Gastrocnemius medialis (tissue), 4 donors: ENCODE results near the gene DGKH. TPM values are rescaled to one million over a fixed set of nuclear protein-coding genes. Genes with fewer than 3 reads are reported as not detected.

Source experiments
- ATAC-seq, 2 donors: fragments of 150-250 bp; one replicate each; pipeline ENCODE4 v1.9.1; 2016
- DNase-seq, 2 donors: peaks; one replicate each; pipeline ENCODE4 v3.0.0-alpha.2; 2019
- H3K27ac ChIP-seq, 4 donors: fragments of 200-600 bp; sonication (generic); 1 replicate in 1 of 4; 2 replicates in 3 of 4; pipeline ENCODE4 v1.5.1; 2016 to 2018; ENCODE audit warnings: mild to moderate bottlenecking in 2 of 4, moderate library complexity in 1 of 4
- H3K27me3 ChIP-seq, 3 donors: fragments of 200-600 bp; sonication (generic) in 2 of 3; 1 replicate in 1 of 3; 2 replicates in 2 of 3; pipeline versions ENCODE4 v1.5.1 to v1.6.0; 2016 to 2019; ENCODE audit warnings: mild to moderate bottlenecking in 1 of 3, moderate library complexity in 1 of 3
- H3K36me3 ChIP-seq, 2 donors: fragments of 200-600 bp; sonication (generic) in 1 of 2; one replicate each; pipeline ENCODE4 v1.5.1; 2017 to 2018
- H3K4me1 ChIP-seq, 2 donors: fragments of 200-600 bp; sonication (generic) in 1 of 2; one replicate each; pipeline ENCODE4 v1.5.1; 2016 to 2017; ENCODE audit warnings: mild to moderate bottlenecking in 2 of 2
- H3K4me3 ChIP-seq, 4 donors: fragments of 200-600 bp; sonication (generic) in 3 of 4; 1 replicate in 1 of 4; 2 replicates in 3 of 4; pipeline ENCODE4 v1.5.1; 2016 to 2019; ENCODE audit warnings: mild to moderate bottlenecking in 2 of 4
- H3K9me3 ChIP-seq, 3 donors: fragments of 200-600 bp; sonication (generic) in 2 of 3; 1 replicate in 1 of 3; 2 replicates in 2 of 3; pipeline ENCODE4 v1.5.1; 2016 to 2019
- POLR2A ChIP-seq, 2 donors: fragments of 450-650 bp; IDR thresholded peaks; one replicate each; pipeline ENCODE4 v1.6.1; 2017; ENCODE audit warnings: antibody characterized with exemption in 2 of 2, mild to moderate bottlenecking in 2 of 2, moderate library complexity in 2 of 2
- in situ Hi-C, 4 donors: fragments of 200-750 bp; cut with MboI; loops; one replicate each; pipeline versions ENCODE4 v1.15.0 to v1.8.0; 2017; ENCODE audit warnings: low sequenced_read_pairs in 4 of 4
- intact Hi-C: fragments of 100-400 bp; cut with DNase I; formaldehyde crosslinking; loops from one replicate; pipeline ENCODE4 v1.15.1; 2023; ENCODE audit warnings: low total_unique reads
- total RNA-seq, 4 donors: library from RNA; depleted of rRNA; stranded (reverse); fragments of >200 nt; gene quantifications; one replicate each; pipeline versions ENCODE4 v1.1.0 to v1.2.3, GENCODE V29; 2016
- TF ChIP-seq, protein P1 (sequence below), 5 experiments: fragments of 450-650 bp in 3 of 5; fragments of 200-600 bp in 2 of 5; sonication (generic) in 2 of 5; IDR thresholded peaks in 4 of 5; conservative IDR thresholded peaks in 1 of 5; 1 replicate in 4 of 5; 2 replicates in 1 of 5; pipeline ENCODE4 v1.5.1; 2016 to 2019; ENCODE audit warnings: antibody characterized with exemption in 5 of 5, mild to moderate bottlenecking in 3 of 5, moderate library complexity in 3 of 5

DGKH gene
- total RNA-seq, 4 donors from 2014 or later, result 2.2 to 3.7 (median 3.0) TPM

DNA sequence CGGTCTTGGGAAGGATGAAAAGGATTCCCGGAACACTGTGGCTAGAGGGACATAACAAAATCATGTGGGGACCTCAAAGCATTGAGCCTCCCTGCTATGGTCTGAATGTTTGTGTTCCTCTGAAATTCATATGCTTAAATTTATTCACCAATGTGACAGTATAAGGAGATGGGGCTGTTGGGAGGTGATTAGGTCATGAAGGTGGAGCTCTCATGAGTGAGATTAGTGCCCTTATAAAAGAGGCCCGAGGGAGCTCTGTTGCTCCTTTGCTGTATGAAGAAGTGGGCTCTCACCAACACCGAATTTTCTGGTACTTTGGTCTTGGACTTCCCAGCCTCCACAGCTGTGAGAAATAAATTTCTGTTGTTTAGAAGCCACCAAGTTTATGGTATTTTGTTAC is 26.1 kb upstream of the DGKH start:
- in situ Hi-C loops (no loop called here), intact Hi-C loops (no loop called here)
- DNase-seq (no peak), ATAC-seq (no peak)
- no peak overlapping the region for H3K27ac ChIP-seq
- no peak for TF ChIP-seq POLR2A (IDR thresholded peaks at IDR 0.05)
- TF ChIP-seq, protein P1, sequence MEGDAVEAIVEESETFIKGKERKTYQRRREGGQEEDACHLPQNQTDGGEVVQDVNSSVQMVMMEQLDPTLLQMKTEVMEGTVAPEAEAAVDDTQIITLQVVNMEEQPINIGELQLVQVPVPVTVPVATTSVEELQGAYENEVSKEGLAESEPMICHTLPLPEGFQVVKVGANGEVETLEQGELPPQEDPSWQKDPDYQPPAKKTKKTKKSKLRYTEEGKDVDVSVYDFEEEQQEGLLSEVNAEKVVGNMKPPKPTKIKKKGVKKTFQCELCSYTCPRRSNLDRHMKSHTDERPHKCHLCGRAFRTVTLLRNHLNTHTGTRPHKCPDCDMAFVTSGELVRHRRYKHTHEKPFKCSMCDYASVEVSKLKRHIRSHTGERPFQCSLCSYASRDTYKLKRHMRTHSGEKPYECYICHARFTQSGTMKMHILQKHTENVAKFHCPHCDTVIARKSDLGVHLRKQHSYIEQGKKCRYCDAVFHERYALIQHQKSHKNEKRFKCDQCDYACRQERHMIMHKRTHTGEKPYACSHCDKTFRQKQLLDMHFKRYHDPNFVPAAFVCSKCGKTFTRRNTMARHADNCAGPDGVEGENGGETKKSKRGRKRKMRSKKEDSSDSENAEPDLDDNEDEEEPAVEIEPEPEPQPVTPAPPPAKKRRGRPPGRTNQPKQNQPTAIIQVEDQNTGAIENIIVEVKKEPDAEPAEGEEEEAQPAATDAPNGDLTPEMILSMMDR (IDR thresholded peaks at IDR 0.05 in 4 of 5, conservative IDR thresholded peaks at IDR 0.05 in 1 of 5), result no peak
- H3K27me3 ChIP-seq, result no peaks in the 10 kb centered on the region
- H3K4me1 ChIP-seq, result no peaks in the 10 kb centered on the region
- H3K4me3 ChIP-seq, result no peak overlapping the region
- H3K36me3 ChIP-seq, result no peaks in the 10 kb centered on the region
- no peaks in the 10 kb centered on the region for H3K9me3 ChIP-seq

DNA sequence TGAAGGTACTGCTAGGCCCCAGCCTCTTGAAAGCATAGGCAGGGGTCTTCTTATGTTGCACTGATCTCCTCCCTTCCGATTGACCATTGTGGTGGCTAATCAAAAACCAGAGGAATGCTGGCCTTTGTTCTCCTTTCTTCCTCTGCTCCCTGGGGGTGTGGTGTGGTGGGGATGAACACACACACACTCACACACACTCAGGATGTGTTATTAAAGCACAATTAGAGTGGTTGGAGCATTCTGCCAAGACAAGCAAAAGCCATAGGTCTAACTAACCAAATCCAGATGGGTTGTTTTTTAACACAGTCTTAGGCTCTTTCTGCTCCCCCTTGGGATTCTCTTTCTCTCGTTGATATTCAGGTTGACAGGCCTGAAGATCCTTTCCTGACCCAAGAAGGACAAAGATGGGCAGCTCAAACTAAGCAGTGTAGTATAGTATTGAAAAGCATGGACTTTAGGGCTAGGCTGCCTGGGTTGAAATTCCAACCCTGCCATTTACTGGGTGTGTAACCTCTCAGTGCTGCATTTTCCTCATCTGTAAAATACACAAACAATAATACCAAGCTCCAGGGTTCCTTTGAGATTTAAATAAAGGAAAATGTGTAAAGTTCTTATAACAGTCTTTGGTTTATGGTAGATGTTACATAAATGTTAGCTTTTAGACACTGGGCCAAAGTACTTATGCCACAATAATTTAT is 25.5 kb upstream of the DGKH start:
- intact Hi-C loops (no loop called here), in situ Hi-C loops (no loop called here)
- Histone ChIP-seq H3K27ac (no peak overlapping the region), H3K27me3 (no peaks in the 10 kb centered on the region), H3K4me3 (no peak overlapping the region), H3K36me3 (no peaks in the 10 kb centered on the region), H3K4me1 (no peaks in the 10 kb centered on the region), H3K9me3 (no peaks in the 10 kb centered on the region)
- no peak for DNase-seq
- no peak for TF ChIP-seq POLR2A (IDR thresholded peaks at IDR 0.05)
- TF ChIP-seq, protein P1 (IDR thresholded peaks at IDR 0.05 in 4 of 5, conservative IDR thresholded peaks at IDR 0.05 in 1 of 5), result no peak
- ATAC-seq, result no peak

DNA sequence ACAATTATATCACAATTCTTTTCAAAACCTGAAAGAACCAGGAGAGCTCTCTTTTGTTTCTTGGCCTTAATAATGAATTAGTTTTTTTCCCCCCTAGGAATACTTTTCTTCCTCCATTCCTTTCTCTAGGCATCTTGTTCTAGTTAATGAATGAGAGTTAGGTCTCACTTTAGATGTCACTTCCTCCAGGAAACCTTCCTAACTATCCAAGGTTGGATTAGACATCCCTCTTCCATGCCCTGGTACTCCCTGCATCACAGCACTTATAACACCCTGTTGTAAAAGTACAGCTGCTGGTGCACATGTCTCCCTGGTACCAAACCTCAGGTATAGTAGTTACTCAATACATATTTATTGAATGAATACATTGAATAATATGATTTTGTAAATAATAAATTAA is 21.2 kb upstream of the DGKH start:
- Histone ChIP-seq H3K36me3 (no peaks in the 10 kb centered on the region), H3K27me3 (no peaks in the 10 kb centered on the region), H3K27ac (no peak overlapping the region), H3K9me3 (no peaks in the 10 kb centered on the region), H3K4me1 (no peaks in the 10 kb centered on the region), H3K4me3 (no peak overlapping the region)
- TF ChIP-seq POLR2A (IDR thresholded peaks at IDR 0.05), result no peak
- TF ChIP-seq, protein P1 (IDR thresholded peaks at IDR 0.05 in 4 of 5, conservative IDR thresholded peaks at IDR 0.05 in 1 of 5), result no peak
- in situ Hi-C loops, result no loop called here
- intact Hi-C loops, result no loop called here
- DNase-seq (no peak), ATAC-seq (no peak)

DNA sequence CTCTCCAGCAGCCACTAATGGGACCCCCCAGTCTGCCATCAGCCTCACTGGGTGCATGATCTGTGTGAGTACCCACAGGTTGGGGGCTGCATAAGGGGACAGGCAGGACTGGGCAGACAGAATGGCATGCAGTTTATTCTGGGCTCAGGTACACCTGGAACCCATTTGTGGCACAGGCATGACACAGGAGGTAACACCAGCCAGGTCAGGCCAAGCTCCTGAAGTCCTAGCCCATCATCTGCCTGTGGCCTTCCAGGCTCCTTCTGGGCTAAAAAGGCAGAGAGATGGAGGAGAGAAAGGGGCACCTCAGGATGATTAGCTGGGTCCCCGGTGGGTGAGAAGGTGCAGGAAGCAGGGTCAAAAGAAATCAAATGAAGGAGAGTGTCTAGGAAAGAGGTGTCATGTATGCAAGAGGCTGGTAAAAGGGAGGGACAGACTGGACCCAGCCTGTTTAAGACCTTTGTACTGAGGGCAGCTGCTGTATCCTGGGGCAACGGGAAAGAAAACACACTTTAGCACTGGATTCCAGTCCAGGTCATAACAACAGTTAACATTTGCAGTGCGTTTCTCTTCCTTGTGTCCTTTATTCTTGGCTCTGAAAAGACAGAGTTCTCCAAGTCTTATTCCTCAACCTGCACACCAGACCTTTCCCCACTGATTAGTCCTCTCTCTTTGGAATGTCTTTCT is 20.2 kb upstream of the DGKH start:
- no peak for ATAC-seq
- intact Hi-C loops, result no loop called here

More for the DNA sequence above, 20.2 kb upstream of the DGKH start:
- no peak overlapping the region for H3K4me3 ChIP-seq
- no peaks in the 10 kb centered on the region for H3K4me1 ChIP-seq
- DNase-seq, result no peak
- H3K27ac ChIP-seq, result no peak overlapping the region
- no peaks in the 10 kb centered on the region for H3K36me3 ChIP-seq
- H3K9me3 ChIP-seq, result no peaks in the 10 kb centered on the region
- no peak for TF ChIP-seq POLR2A (IDR thresholded peaks at IDR 0.05)
- TF ChIP-seq, protein P1 (IDR thresholded peaks at IDR 0.05 in 4 of 5, conservative IDR thresholded peaks at IDR 0.05 in 1 of 5), result no peak
- in situ Hi-C loops, result no loop called here
- H3K27me3 ChIP-seq, result no peaks in the 10 kb centered on the region
